ENCODE results near the gene TFPI.

The TFPI gene

GRCh38 chr2:187554704-187555082 is 458 bp upstream of the TFPI start:
- Histone ChIP-seq H3F3A (ENCODE audit: control insufficient read depth, insufficient read depth) (no peaks in the 10 kb centered on the region), H3K79me2 (ENCODE audit: control insufficient read depth, low read length) (no peaks in the 10 kb centered on the region), H3K27ac (ENCODE audit: low read depth, low read length) (no peak overlapping the region), H3K36me3 (ENCODE audit: control insufficient read depth, low read length) (no peaks in the 10 kb centered on the region), H3K27me3 (ENCODE audit: control insufficient read depth, low read length) (peaks cover 6% of the 10 kb centered on the region; the same call in 1 of the 2 replicates), H3K4me2 (ENCODE audit: low read length) (no peak overlapping the region), H3K4me1 (ENCODE audit: control insufficient read depth, low read length) (no peaks in the 10 kb centered on the region), H4K20me1 (ENCODE audit: control insufficient read depth, insufficient read depth, low read depth, low read length) (no peaks in the 10 kb centered on the region), H3K9me3 (ENCODE audit: control insufficient read depth, insufficient read depth, low read length) (no peaks in the 10 kb centered on the region), H3K9me2 (replicated peaks; ENCODE audit: control insufficient read depth, low read length) (no peaks in the 10 kb centered on the region), H3K4me3 (ENCODE audit: low read length) (no peak overlapping the region)
- TF ChIP-seq EZH2phosphoT487 (IDR thresholded peaks at IDR 0.05; ENCODE audit: borderline replicate concordance, low read length) (no peak), CTCF (IDR thresholded peaks at IDR 0.05; ENCODE audit: low read depth, low read length, poor library complexity, severe bottlenecking) (no peak)

GRCh38 chr2:187552828-187553681 is 1.2 kb downstream of the TFPI start:
- Histone ChIP-seq H3K9me3 (ENCODE audit: control insufficient read depth, insufficient read depth, low read length) (no peaks in the 10 kb centered on the region), H3K9me2 (replicated peaks; ENCODE audit: control insufficient read depth, low read length) (no peaks in the 10 kb centered on the region), H3K79me2 (ENCODE audit: control insufficient read depth, low read length) (no peaks in the 10 kb centered on the region), H3F3A (ENCODE audit: control insufficient read depth, insufficient read depth) (no peaks in the 10 kb centered on the region), H3K4me3 (ENCODE audit: low read length) (no peak overlapping the region), H3K4me1 (ENCODE audit: control insufficient read depth, low read length) (no peaks in the 10 kb centered on the region), H3K27ac (ENCODE audit: low read depth, low read length) (no peak overlapping the region), H3K36me3 (ENCODE audit: control insufficient read depth, low read length) (no peaks in the 10 kb centered on the region), H3K27me3 (ENCODE audit: control insufficient read depth, low read length) (peaks cover 6% of the 10 kb centered on the region; the same call in 1 of the 2 replicates), H3K4me2 (ENCODE audit: low read length) (no peak overlapping the region), H4K20me1 (ENCODE audit: control insufficient read depth, insufficient read depth, low read depth, low read length) (no peaks in the 10 kb centered on the region)
- TF ChIP-seq EZH2phosphoT487 (IDR thresholded peaks at IDR 0.05; ENCODE audit: borderline replicate concordance, low read length) = no peak
- TF ChIP-seq CTCF (IDR thresholded peaks at IDR 0.05; ENCODE audit: low read depth, low read length, poor library complexity, severe bottlenecking) = no peak

GRCh38 chr2:187552381-187552780 is 1.9 kb downstream of the TFPI start:
- no peaks in the 10 kb centered on the region for H3K79me2 ChIP-seq (ENCODE audit: control insufficient read depth, low read length)

More at GRCh38 chr2:187552381-187552780, 1.9 kb downstream of the TFPI start:
- H3K27me3 ChIP-seq (ENCODE audit: control insufficient read depth, low read length) = peaks cover 6% of the 10 kb centered on the region; the same call in 1 of the 2 replicates
- no peaks in the 10 kb centered on the region for H3K9me3 ChIP-seq (ENCODE audit: control insufficient read depth, insufficient read depth, low read length)
- no peak overlapping the region for H3K27ac ChIP-seq (ENCODE audit: low read depth, low read length)
- H3K9me2 ChIP-seq (replicated peaks; ENCODE audit: control insufficient read depth, low read length) = no peaks in the 10 kb centered on the region
- no peaks in the 10 kb centered on the region for H3K36me3 ChIP-seq (ENCODE audit: control insufficient read depth, low read length)
- no peak for TF ChIP-seq CTCF (IDR thresholded peaks at IDR 0.05; ENCODE audit: low read depth, low read length, poor library complexity, severe bottlenecking)
- no peak for TF ChIP-seq EZH2phosphoT487 (IDR thresholded peaks at IDR 0.05; ENCODE audit: borderline replicate concordance, low read length)
- H3F3A ChIP-seq (ENCODE audit: control insufficient read depth, insufficient read depth) = no peaks in the 10 kb centered on the region
- no peak overlapping the region for H3K4me2 ChIP-seq (ENCODE audit: low read length)
- no peaks in the 10 kb centered on the region for H3K4me1 ChIP-seq (ENCODE audit: control insufficient read depth, low read length)
- no peak overlapping the region for H3K4me3 ChIP-seq (ENCODE audit: low read length)
- no peaks in the 10 kb centered on the region for H4K20me1 ChIP-seq (ENCODE audit: control insufficient read depth, insufficient read depth, low read depth, low read length)
